A204.1 (cell line): Measurements from ENCODE around the gene WDFY3.
"Not testable (repeated sequence)": the region's sequence is repeated elsewhere in the genome, so short reads cannot be mapped to it uniquely, and the experiment has no call there.

Source experiments
- FAIRE-seq: peaks from 2 replicates; lab custom pipeline; 2012; peaks lifted over from hg19 to GRCh38; lab: Jason Lieb, UNC

Gene WDFY3

DNA sequence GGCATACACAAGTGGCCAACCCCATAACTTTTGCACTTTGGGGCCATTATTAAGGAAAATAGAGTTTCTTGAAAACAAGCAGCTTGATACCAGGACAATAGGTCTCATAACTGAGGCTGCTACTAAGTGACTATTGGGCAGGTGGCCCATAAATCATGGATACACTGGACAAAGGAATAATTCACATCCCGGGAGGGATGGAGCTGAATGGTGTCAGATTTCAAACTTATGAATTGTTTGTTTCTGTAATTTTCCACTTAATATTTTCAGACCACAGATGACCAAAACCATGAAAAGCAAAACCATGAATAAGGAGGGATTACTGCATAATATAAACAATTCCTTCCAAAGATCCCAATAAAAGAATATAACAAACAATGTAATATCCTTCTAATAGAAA is 114.4 kb downstream of the WDFY3 start:
- no peak for FAIRE-seq

DNA sequence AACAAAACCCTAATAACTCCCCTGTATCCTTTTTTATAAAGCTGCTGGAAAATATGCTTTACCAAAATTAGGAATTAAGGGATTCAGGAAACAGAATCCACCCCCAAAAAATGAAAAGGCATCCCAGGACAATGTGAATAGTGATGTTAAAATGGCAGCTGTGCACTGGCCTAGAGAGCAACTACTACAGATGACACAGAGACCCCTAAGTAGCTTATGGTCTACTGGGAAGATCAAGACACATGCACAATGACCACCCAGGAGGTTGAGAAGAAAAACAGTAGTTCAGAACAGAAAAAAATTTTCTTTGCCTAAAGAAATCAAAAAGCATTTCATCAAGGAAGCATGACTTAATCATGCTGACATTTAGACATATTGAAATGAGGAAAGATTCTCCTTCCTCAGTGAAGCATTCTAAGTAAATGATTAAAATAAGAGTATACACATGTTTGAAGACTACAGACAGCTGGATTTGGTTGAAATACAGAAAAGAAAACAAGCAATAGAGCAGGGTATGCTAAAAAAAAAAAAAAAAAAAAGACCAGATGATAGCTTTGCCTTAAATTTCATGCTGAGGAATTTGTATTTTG is 117.3 kb downstream of the WDFY3 start:
- FAIRE-seq: no peak

DNA sequence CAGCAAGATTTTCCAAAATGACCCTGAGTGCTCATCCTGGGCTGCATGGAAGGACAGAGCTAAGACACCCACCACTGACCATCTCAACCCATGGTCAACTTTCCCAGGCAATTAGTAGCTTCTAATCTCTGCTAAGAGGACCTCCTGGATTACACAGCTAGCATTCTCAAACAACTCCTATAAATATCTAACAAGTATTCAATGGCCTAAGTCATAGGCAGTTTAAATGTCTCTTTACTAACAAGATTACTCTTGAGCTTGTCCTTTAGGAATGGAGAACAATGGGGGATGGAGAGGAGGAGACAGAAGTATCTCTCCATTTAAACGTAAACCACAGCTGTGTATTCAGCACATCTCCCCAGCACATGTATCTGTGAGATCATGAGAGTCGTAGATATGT is 118.1 kb downstream of the WDFY3 start:
- FAIRE-seq: no peak

DNA sequence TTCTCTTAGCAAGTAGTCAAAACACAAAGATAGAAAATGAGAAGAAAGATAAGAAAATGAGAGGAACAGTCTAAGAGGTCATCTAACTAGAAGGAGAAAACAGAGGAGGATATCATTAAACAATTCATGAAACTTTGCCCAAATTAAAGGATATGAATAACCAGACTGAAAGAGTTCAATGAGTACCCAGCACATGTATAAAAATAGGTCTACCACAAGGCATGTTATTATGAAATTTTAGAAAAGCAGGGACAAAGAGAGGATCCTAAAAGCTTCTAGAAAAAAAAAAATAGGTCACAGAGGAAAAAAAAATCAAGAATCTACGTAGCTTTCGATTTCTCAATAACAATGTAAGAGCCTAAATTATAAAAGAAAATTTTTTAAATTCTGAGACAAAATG is 118.5 kb downstream of the WDFY3 start:
- no peak for FAIRE-seq

DNA sequence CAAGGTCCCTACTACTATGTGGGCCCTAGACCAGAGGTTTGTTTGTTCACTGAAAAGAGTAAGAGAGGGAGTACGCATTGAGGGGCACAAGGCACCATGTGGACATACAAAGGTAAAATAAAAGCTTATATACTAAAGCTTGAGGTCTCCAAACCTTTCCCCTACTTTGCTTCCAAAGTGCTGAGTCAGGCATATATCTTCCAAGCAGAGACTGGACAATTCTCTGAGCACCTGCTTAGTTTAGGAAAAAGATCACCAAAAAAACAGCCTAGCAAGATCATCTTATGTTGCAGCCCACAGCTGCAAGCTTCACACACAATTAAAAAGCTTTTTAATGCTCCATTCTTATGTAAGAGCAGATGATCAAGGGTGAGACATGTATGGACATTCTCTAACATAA is 119.5 kb downstream of the WDFY3 start:
- FAIRE-seq: no peak

DNA sequence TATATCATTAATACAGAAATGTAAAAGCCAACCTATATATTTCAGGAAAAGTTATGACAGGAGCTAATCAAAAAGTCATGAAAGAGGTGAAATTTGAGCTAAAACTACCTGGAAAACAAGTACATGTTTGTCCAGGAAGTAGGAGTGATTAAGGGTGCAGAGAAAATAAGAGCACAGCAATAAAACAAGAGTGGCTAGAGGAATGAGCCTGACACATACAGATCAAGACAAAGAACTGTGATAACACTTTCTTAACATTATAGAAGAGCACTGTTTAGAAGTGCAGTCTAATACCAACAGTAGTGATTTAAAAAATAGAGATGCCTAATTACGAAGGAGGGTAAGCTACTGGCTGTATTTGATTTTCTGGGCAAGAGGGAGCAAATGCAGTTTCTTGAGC is 125.1 kb downstream of the WDFY3 start:
- FAIRE-seq: no peak

DNA sequence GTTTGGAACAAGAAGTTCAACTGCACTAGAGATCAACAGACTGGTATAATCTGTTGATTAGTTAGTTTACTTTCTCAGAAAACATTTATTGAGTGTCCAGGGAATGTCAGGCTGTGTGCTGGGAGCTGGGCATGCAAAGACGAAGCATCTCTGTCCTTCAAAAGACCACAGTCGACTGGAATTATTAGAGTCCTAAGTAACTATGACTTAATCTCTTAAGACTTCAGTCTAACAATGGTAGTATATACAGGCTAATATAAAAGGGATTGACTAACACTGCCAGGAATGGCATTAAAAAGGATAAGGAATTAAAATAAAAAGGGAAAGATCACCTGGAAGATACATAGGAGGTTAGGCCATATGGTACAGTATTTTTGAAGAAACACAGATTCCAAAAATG is 128.7 kb downstream of the WDFY3 start:
- FAIRE-seq: no peak

DNA sequence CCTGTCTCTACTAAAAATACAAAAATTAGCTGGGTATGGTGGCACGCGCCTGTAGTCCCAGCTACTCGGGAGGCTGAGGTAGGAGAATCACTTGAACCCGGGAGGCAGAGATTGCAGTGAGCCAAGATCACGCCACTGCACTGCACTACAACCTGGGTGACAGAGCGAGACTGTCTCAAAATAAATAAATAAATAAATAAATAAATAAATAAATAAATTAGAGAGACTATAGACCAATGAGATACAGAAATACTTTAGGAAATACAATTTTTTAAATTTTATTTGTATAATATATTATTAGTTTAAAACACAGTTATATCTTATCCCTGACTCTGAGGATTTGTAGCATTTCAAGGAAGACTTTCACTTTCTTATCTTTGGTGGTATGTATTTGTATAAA is 136.9 kb downstream of the WDFY3 start:
- peak; percentile 61 for FAIRE-seq

DNA sequence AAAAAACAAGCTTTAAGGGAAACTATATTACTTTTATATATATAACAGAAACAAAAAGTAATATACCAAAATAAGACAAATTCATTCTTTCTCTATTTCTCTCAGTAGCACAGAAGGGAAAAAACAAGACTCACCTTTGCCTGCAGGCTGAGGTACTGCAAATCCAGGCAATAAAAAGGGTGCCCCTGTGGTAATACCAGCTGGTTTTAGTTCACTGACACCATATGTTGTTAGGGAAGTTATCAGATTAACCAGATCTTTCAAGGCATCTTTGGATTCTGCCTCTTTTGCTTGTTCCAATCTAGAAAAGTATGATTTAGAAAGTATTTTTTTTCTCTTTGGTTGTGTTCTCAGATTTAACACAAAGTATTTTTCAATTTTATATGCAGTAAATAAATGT is 139.8 kb downstream of the WDFY3 start:
- no peak for FAIRE-seq

DNA sequence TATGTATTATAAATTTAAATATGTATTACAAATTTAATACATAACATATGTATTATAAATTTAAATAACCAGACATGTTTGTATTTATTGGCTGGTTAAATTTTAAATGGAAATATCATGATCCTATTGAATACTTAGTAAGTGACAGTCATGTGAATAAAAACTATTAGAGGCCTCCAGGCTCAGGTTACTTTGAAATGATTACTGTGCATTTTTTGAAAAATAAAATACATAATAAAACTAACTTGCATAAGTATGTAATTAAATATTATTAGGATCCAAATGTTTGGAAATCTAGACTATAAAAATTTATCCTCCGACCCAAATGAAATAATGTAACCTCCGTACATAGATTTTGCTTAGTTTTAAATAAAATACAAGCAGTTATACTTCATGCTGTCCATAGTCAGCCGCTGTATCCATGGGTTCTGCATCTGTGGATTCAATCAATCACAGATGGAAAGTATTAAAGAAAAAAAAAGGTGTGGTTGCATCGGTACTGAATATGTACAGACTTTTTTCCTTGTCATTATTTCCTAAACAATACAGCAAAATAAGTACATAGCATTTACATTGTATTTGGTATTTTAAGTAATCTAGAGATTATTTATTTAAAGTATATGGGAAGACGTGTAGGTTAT is 140.7 kb downstream of the WDFY3 start:
- peak; percentile 81 for FAIRE-seq

DNA sequence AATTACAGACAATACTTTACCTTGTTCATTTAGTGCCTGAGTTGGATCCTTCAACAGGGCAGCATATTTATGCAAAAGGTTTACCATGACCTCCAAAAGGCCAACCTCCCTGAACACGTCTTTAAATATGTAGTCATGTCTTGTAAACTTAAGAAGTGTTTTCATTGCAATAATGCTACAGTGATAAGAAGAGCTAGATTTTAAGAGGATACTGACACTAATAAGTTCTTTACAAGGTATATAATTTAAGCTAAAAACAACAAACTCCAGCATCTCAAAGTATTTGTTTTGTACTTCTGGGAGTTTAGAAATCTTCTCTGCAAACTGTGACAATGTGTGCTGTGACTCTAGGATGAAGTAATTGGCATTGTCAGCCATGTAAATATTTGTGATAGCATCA is 145.4 kb downstream of the WDFY3 start:
- FAIRE-seq: no peak

DNA sequence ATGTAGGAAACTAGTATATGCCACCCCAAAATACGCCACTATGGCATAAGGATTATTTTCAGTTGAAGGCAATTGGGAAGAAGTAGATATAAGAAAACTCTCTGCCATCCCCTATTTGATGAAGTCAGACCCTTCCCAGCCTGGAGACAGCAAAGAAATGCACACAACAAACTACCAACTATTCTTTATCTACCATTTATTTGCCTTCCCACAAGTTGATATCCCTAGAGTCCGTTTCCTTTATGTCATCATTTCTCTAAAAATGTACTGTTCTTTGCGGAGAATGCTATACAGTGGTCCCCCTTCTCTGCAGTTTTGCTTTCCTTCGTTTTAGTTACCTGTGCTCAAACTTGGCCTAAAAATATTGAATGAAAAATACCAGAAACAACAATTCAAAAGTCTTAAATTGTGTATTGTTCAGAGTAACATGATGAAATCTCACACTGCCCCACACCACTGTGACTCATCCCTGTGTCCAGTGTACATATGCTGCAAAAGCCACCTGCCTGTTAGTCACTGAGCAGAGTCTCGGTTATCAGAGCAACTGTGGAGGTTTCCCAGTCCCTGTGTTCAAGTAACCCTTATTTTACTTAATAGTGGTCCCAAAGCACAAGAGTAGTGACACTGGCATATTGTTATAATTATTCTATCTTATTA is 152.3 kb downstream of the WDFY3 start:
- no peak for FAIRE-seq

DNA sequence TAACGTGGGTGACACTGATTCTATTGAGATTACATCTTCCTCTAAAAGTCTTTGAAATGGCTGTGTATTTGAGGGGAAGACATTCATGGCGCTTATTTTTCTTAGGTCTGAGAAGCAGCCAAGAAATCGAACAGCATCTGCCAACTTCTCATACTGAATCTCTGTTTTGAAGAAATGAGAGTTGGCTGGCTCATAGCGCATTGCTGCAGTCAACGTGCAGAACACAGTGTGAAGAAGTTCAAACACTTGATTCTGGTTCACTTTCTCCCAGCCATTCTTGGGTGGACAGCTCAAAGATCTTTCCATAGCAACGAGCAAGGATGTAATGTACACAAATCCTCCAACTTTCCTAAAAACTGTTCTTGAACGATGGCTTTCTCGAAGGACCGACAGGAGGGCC is 156.5 kb downstream of the WDFY3 start:
- no peak for FAIRE-seq

DNA sequence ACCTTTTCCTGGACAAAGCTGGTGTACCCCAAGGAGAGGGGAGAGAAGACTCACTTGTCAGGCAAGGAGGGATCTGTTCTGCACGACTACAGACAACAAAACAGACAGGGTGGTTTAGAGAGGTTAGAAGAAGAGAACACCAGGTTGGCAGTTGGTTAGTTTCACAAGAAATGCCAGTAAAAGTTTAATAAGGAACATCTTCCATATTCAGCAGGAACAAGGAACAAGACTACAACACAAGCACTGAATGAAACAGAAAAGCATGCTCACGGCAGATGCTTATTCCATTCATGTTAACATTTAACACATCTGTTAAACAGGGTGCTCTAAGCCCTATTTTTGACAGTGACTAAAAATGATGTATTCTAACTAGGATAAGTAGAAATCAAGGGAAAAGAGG is 158.2 kb downstream of the WDFY3 start:
- no peak for FAIRE-seq

DNA sequence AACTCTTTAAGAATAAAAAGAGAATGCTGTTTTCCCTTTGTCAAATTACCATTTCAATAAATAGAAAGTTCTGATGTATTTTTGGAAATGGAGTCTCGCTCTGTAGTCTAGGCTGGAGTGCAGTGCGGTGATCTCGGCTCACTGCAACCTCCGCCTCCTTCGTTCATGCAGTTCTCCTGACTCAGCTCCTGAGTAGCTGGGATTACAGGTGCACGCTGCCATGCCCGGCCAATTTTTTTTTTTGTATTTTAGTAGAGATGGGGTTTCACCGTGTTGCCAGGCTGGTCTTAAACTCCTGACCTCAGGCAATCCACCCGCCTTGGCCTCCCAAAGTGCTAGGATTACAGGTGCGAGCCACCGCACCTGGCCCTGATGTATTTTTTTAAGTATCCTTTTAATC is 159.9 kb downstream of the WDFY3 start:
- FAIRE-seq: not testable (repeated sequence)

DNA sequence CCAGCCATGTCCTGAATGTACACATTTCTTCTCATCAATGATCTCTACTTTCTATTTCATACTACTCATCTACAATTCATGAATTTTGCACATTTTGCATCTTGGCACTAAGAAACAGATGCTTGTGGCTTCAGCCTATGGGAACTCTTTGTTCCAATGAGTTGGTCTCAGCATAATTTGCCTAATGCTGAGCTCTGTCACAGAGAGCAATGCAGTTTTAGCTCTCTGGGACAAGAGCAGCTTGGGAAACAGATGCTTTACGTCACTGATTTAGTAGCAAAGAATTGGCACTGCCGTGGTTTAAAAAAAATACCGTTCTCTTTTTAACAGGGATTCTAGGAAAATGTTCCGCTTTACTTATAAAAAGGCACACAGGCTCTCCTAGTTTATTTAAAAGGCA is 162.4 kb downstream of the WDFY3 start:
- no peak for FAIRE-seq

DNA sequence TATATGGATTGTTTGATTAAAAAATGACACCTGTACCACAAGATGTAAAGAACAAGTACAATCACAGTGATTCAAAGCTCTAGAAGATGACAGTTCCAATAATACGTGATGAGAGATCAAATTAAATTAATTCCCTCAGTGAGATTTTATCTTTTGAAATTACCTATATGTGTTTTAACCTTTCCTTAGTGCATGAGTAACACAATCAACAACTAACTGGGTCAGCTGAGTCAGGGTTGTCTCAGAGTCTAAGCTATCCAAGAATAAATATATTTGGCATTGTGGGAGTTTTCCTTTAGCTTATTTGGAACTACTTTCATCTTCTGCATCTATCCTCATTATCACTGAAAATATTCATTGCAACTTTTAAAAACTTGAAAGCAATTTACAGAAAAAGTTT is 162.8 kb downstream of the WDFY3 start:
- no peak for FAIRE-seq

DNA sequence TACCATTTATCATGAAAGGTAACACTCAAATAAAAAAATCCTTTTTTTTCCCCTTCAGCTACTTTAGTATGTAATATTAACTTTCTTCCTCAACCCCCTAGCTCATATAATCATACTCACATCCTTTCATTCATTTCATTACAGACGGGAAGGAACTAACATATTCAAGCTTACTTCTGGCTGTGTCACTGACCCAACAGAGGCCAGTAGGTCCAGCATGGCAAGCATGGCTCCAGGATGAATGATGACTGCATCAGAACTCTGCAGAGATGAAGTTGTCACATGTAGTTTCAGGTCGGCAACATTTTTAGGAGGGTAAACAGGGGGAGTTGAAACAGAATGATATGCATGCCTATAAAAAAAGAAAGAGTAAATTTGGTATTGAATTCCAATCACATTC is 163.4 kb downstream of the WDFY3 start:
- no peak for FAIRE-seq

DNA sequence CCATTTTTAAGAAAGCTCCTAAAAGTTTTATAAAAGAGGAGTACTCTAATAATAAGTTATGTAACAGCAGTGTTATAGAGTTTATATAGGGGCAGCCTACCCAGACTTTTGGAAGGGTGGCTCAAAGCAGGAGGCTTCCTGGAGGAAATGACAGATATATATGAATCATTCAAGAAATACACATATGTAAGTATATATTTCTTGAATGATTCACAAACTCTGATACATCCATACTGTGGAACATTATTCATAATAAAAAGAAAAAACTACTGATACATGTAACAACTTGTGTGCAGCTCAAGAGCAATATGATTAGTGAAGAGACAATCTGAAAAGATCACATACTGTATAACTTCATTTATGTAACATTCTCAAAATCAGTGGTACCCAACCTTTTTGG is 166.2 kb downstream of the WDFY3 start:
- FAIRE-seq: no peak

DNA sequence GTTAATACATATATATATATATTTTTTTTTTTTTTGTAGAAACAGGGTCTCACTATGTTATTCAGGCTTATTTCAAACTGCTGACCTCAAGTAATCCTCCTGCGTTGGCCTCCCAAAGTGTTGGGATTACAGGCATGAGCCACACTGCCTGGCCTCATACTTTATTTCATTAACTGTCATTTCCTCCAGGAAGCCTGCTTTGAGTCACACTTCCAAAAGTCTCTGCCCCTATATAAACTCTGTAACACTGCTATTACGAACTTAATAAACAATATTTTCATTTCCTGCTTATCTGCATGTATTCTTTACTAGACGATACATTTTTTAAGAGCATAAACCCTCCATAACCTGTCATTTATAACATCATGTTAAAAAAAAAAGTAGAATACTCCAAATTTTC is 167.2 kb downstream of the WDFY3 start:
- FAIRE-seq: no peak

DNA sequence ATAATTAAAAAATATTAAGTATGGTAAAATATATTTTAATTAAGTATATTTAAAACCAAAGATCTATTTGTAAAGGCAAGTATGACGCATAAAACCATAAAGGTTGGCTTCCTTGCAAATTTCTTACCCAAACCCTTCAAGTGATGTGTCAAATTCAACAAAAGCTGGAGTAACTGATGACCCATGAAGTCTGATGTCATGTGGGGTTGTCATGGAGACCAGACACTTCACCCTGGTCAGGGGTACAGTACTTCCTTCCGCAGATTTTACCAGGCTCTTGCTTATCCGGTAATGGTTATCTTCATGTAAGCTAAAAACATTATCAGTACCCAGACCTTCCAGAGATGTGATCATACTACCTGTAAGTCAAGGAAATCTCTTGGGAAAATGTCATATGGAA is 170.1 kb downstream of the WDFY3 start:
- FAIRE-seq: no peak

DNA sequence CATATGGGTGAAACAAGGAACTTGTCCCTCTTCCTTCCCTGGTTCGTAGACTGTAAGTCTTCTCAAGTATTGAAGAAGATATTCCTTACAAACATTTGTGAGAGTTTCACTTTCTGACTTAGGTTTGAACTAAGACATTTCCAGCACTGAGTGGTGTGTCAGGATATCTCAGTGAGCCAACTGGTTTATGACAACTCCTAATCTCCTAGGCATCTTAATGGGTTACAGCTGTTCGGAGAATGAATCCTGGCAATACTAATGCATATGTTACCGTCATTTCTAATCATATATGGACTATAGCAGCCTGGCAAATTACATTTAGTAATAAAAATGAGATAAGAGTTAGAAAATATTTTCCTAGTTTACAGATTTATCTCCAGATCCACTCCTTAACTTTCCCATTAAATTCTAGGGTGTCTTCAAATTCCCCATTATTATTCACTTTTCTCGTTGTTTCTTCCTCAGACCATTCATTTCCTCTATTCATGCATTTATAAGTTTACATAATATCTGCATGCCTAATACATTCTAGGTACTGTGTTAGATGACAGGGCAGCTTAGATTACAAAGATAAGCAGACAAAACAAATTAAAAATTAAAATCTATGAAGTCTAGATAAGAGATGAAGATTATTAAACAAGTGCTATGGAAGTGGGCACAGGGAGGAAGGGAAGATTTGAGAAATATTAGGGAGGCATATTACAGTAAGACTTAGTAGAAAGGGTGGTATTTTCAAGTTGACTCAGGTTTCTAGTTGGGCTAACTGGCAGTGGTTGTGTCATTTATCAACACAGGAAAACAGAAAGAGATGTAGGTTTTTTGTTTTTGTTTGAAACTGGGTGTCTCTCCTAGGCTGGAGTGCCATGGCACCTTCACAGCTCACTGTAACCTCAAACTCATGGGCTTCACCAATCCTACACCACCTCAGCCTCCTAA is 173.9 kb downstream of the WDFY3 start:
- no peak for FAIRE-seq
